DOHH2 (cell line): ENCODE data around the gene TTLL8.
A peak's percentile ranks its signal among the peaks of the same experiment; 100 is the strongest.

Experiments used
- H3F3A ChIP-seq: fragments of 200-600 bp; sonication (generic), shearing (Covaris generic); 2 replicates; pipeline ENCODE4 v1.6.0; 2016; ENCODE audit warnings: antibody characterized with exemption, mild to moderate bottlenecking; ENCODE audit not compliant: control insufficient read depth, insufficient read depth
- H3K27ac ChIP-seq: fragments of 200-600 bp; sonication (generic); 2 replicates; pipeline ENCODE4 v1.5.1; 2014; ENCODE audit warnings: low read depth, mild to moderate bottlenecking, low read length, moderate library complexity
- H3K27me3 ChIP-seq: fragments of 200-600 bp; sonication (generic); 2 replicates; pipeline ENCODE4 v1.6.1; 2014; ENCODE audit warnings: mild to moderate bottlenecking, low read length, mixed read lengths; ENCODE audit not compliant: control insufficient read depth
- H3K36me3 ChIP-seq: fragments of 200-600 bp; sonication (generic); 2 replicates; pipeline ENCODE4 v1.6.1; 2014; ENCODE audit warnings: mild to moderate bottlenecking, low read length, moderate library complexity, mixed read lengths; ENCODE audit not compliant: control insufficient read depth
- H3K4me1 ChIP-seq: fragments of 200-600 bp; sonication (generic); 2 replicates; pipeline ENCODE4 v1.6.1; 2014; ENCODE audit warnings: mild to moderate bottlenecking, low read length, mixed read lengths; ENCODE audit not compliant: control insufficient read depth
- H3K4me2 ChIP-seq: fragments of 200-600 bp; sonication (generic); 2 replicates; pipeline ENCODE4 v1.6.0; 2014; ENCODE audit warnings: mild to moderate bottlenecking, low read length, moderate library complexity
- H3K4me3 ChIP-seq: fragments of 200-600 bp; sonication (generic); 2 replicates; pipeline ENCODE4 v1.5.1; 2014; ENCODE audit warnings: mild to moderate bottlenecking, low read length, mixed read lengths
- H3K79me2 ChIP-seq: fragments of 200-600 bp; sonication (generic); 2 replicates; pipeline ENCODE4 v1.6.1; 2014; ENCODE audit warnings: mild to moderate bottlenecking, low read length, mixed read lengths; ENCODE audit not compliant: control insufficient read depth
- H3K9me2 ChIP-seq: fragments of 200-600 bp; sonication (generic); replicated peaks from 2 replicates; pipeline ENCODE4 v1.6.1; 2014; ENCODE audit warnings: mild to moderate bottlenecking, low read length, mixed read lengths; ENCODE audit not compliant: control insufficient read depth
- H3K9me3 ChIP-seq: fragments of 200-600 bp; sonication (generic); 2 replicates; pipeline ENCODE4 v1.6.1; 2014; ENCODE audit warnings: antibody characterized with exemption, low read length, mixed read lengths; ENCODE audit not compliant: control insufficient read depth, insufficient read depth
- H4K20me1 ChIP-seq: fragments of 200-600 bp; sonication (generic); 2 replicates; pipeline ENCODE4 v1.6.0; 2014; ENCODE audit warnings: low read depth, mild to moderate bottlenecking, antibody characterized with exemption, low read length, moderate library complexity; ENCODE audit not compliant: control insufficient read depth, insufficient read depth
- EZH2phosphoT487 ChIP-seq: fragments of 200-600 bp; sonication (generic); IDR thresholded peaks from 2 replicates; pipeline ENCODE4 v1.6.1; 2017; ENCODE audit warnings: borderline replicate concordance, mild to moderate bottlenecking, antibody characterized with exemption, low read length, moderate library complexity, mixed read lengths
- TF ChIP-seq, protein P1 (sequence below): fragments of 200-600 bp; sonication (generic); IDR thresholded peaks from one replicate; pipeline ENCODE4 v1.5.1; 2014; ENCODE audit warnings: antibody characterized with exemption, mild to moderate bottlenecking, low read depth, low read length; ENCODE audit not compliant: poor library complexity, severe bottlenecking

Gene TTLL8

DNA sequence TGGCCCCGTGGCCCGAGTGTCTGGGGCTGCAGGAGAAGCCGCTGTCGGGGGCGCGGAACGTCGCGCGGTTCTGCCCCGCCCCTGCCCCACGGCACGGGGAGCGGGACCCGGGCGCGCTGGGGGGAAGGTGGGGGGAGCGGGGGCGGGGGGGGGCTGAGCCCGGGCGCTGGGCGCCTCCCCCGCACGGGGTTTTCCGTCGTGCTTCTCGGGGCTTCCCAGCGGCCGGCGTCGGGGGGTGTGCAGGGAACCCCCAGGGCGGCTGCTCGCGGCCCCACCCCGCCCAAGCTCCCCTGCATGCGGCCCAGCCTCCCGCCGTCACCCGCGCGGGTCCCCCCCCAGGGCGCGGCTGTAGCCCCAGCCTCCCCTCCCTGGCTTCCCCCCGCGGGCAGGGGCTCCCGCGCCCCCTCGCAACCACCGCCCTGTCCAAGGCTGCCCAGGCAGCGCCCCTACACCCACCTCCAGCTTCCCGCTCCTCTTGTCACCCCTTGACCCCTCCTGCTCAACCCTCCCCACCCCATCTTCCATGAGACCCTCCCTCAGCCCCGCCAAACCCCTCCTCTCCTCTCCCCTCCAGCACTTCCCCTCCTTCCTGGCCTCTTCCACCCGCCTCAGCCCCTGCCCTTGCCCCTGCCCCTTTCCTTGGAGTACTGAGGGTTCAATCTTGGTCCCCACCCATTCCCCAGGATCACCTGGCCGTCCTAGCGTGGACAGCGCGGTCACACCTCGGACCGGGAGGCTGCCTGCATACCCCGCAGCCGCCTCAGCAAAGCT is 47.2 kb downstream of the TTLL8 start:
- H3K4me2 ChIP-seq = peak overlapping the region; percentile 6; the same call in 1 of the 2 replicates
- no peak overlapping the region for H3K4me3 ChIP-seq

DNA sequence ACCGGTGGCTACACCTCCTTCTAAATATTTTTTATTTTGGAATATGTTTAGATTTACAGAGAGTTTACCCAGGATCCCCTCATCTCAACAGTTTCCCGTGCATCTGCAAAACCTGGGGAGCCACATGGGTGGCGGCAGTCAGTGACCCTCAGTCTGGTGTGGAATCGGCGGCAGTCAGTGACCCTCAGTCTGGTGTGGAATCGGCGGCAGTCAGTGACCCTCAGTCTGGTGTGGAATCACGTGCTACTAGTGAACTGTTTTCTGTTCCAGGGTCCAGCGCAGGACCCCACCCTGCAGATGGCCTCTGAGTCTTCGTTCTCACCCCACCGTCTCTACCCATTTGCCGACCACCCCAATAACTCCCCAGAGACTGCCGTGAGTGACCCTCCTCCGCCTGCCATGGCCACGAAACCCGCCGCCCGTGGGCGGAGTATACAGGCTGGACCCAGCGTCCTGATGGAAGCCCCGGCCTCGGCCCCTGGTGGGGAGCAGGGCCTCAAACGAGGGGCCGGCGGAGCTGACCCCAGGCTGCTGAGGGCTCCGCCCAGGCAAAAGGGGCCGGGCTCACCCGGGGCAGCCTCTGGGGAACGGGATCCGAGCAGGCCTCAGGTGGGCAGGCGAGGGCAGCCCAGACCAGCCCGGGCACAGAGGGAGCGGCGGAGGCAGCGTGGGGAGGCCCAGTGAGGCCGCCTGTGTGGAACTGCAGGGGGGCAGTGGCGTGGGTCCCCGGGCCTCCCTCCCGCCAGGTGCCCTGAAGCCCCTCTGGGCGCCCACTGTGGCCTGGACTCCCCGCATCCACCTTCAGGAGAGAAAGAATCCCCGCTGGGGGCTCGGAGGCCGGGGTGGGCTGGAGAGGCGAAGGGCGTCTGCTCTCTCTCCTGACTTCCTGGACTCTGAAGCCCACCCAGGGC is 48.1 kb downstream of the TTLL8 start:
- H3K4me2 ChIP-seq = no peak overlapping the region
- no peaks in the 10 kb centered on the region for H3F3A ChIP-seq
- H3K79me2 ChIP-seq = no peaks in the 10 kb centered on the region
- H3K9me2 ChIP-seq = no peaks in the 10 kb centered on the region
- peaks cover 10% of the 10 kb centered on the region for H3K4me1 ChIP-seq
- H3K4me3 ChIP-seq = no peak overlapping the region
- peaks cover 59% of the 10 kb centered on the region for H3K27me3 ChIP-seq
- no peaks in the 10 kb centered on the region for H3K9me3 ChIP-seq
- TF ChIP-seq, protein P1, sequence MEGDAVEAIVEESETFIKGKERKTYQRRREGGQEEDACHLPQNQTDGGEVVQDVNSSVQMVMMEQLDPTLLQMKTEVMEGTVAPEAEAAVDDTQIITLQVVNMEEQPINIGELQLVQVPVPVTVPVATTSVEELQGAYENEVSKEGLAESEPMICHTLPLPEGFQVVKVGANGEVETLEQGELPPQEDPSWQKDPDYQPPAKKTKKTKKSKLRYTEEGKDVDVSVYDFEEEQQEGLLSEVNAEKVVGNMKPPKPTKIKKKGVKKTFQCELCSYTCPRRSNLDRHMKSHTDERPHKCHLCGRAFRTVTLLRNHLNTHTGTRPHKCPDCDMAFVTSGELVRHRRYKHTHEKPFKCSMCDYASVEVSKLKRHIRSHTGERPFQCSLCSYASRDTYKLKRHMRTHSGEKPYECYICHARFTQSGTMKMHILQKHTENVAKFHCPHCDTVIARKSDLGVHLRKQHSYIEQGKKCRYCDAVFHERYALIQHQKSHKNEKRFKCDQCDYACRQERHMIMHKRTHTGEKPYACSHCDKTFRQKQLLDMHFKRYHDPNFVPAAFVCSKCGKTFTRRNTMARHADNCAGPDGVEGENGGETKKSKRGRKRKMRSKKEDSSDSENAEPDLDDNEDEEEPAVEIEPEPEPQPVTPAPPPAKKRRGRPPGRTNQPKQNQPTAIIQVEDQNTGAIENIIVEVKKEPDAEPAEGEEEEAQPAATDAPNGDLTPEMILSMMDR = no peak
- TF ChIP-seq EZH2phosphoT487 = no peak
- H3K36me3 ChIP-seq = no peaks in the 10 kb centered on the region
- no peak overlapping the region for H3K27ac ChIP-seq
- no peaks in the 10 kb centered on the region for H4K20me1 ChIP-seq

More for the DNA sequence above, 47.2 kb downstream of the TTLL8 start:
- H3K36me3 ChIP-seq = no peaks in the 10 kb centered on the region
- no peaks in the 10 kb centered on the region for H3K9me3 ChIP-seq
- no peak overlapping the region for H3K27ac ChIP-seq
- H3K4me1 ChIP-seq = peaks cover 10% of the 10 kb centered on the region
- H3F3A ChIP-seq = no peaks in the 10 kb centered on the region
- no peaks in the 10 kb centered on the region for H3K9me2 ChIP-seq
- H4K20me1 ChIP-seq = no peaks in the 10 kb centered on the region
- H3K27me3 ChIP-seq = peaks cover 57% of the 10 kb centered on the region
- no peaks in the 10 kb centered on the region for H3K79me2 ChIP-seq
- peak; percentile 54; the same call in 1 of the 2 replicates for TF ChIP-seq EZH2phosphoT487
- TF ChIP-seq, protein P1 = no peak

DNA sequence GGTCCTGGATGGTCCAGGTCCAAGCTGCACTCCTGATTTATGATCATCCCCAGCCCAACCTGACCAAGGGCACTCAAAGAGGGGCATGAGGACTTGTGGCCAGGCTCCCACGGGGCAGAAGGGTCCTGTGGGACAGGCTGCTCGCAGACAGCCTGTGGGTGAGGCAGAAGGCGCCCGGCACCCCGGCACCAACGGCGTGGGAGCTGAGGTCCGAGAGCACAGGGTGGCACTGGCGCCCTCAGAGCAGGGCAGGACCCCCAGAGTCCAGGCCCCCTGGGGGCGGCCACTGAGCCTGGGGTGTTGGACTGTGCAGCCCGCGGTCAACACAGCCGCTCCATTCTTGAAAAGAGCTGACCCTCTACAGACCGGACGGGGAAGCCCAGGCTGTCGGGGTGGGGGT is 48.8 kb downstream of the TTLL8 start:
- H3K9me3 ChIP-seq = no peaks in the 10 kb centered on the region
- peaks cover 10% of the 10 kb centered on the region for H3K4me1 ChIP-seq
- peaks cover 55% of the 10 kb centered on the region for H3K27me3 ChIP-seq
- H3K79me2 ChIP-seq = no peaks in the 10 kb centered on the region
- TF ChIP-seq, protein P1 = no peak
- TF ChIP-seq EZH2phosphoT487 = no peak
- no peaks in the 10 kb centered on the region for H3K9me2 ChIP-seq
- no peak overlapping the region for H3K4me2 ChIP-seq
- H4K20me1 ChIP-seq = no peaks in the 10 kb centered on the region
- no peak overlapping the region for H3K4me3 ChIP-seq
- H3F3A ChIP-seq = no peaks in the 10 kb centered on the region
- H3K36me3 ChIP-seq = no peaks in the 10 kb centered on the region
- H3K27ac ChIP-seq = no peak overlapping the region
